ENCODE results near the gene ANTXR1.
"Not testable (repeated sequence)": the region's sequence is repeated elsewhere in the genome, so short reads cannot be mapped to it uniquely, and the experiment has no call there.

ANTXR1 gene

DNA sequence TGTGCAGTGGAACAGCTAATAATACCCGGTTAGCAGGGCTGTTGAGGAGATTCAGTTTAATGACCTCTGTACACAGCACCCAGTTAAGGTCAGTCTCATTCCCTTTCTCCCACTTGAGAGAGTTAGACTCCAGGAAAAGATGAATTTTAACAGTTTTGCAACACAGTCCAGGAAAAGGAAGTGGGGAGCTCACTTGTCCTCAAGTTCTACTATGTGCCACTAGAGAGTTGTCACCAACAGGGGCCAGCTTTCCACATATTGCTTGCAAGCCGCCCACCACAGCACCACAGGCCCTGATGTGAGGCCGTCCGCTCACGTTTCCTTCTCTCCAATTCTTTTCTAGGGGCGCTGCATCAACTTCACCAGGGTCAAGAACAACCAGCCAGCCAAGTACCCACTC lies 231.9 kb downstream of the ANTXR1 start:
- no peak for DNase-seq

GRCh38 chr2:69247583-69247982 lies 234.6 kb downstream of the ANTXR1 start:
- DNase-seq = no peak

DNA sequence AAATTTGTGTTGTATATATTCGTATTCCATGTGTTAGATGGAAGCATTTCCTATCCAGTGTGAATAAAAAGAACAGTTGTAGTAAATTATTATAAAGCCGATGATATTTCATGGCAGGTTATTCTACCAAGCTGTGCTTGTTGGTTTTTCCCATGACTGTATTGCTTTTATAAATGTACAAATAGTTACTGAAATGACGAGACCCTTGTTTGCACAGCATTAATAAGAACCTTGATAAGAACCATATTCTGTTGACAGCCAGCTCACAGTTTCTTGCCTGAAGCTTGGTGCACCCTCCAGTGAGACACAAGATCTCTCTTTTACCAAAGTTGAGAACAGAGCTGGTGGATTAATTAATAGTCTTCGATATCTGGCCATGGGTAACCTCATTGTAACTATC lies 235.3 kb downstream of the ANTXR1 start:
- no peak for DNase-seq

- no peak for DNase-seq
Observed at GRCh38 chr2:69250981-69251380, 238.0 kb downstream of the ANTXR1 start.

- no peak for DNase-seq
Observed at GRCh38 chr2:69251943-69252342, 239.0 kb downstream of the ANTXR1 start.

- no peak for DNase-seq
Observed at GRCh38 chr2:69253112-69253511, 240.1 kb downstream of the ANTXR1 start.

DNA sequence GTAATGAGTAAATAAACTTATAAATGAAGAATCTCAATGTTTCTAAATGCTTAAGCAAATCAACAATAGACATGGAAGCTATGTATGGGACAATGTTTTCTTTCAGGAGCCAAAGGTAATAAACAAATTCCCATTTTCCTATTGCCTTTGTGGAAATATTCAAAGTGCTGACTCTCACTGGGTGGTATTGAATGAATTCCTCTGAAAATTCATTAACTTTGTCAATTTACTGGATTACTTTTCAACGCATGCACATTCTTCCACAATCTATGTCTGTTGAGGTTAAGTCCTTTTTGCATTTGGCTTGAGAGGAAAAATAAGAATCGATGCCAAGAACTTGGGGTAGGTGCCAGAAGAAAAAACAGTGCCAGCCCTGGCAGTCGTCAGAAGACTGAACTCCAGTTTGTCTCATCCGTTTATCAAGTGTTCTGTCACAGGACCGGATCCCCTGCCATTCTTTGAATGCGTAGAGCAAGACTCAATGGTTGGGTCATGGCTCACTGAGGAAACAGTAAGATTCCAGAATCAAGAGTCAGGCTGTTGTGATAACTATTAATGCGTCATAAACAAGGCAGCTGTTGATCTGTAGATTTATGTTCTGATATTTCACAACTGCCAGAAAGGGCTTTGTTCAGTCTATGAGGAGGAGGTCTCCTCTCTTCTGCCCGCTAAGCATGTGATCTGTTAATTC lies 240.8 kb downstream of the ANTXR1 start:
- no peak for DNase-seq

DNA sequence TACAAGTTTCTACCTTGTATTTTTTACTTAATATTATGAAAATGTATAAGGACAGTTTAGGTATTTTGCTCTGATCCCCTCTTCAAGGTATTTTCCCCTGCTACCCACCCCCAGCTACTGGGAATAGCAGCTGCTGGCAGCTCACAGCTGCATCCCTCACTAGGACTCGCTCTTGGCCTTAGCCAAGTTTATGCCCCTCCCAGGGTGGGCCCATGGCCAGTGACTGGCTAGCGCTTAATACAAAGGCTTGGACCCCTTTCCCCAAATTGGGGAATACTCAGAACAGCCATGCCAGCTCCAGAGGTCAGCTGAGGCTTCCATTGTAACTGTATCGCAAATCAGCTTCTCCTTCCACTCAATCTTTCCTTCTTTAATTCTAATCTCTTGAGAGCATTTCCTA lies 242.8 kb downstream of the ANTXR1 start:
- DNase-seq = no peak

DNA sequence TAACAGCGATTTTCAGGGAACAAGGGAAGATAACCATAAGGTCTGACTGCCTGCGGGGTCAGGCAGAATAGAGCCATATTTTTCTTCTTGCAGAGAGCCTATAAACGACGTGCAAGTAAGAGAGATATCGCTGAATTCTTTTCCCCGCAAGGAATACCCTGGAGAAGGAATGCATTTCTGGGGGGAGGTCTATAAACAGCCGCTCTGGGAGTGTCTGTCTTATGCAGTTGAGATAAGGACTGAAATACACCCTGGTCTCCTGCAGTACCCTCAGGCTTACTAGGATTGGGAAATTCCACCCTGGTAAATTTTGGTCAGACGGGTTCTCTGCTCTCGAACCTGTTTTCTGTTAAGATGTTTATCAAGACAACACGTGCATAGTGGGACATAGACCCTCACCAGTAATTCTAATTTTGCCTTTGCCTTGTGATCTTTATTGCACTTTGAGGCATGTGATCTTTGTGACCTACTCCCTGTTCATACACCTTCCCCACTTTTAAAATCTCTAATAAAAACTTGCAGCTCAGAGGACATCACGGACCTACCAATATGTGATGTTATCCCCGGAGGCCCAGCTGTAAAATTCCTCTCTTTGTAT lies 247.1 kb downstream of the ANTXR1 start:
- not testable (repeated sequence) for DNase-seq

GRCh38 chr2:69260666-69261065 lies 247.7 kb downstream of the ANTXR1 start:
- no peak for DNase-seq

GRCh38 chr2:69269330-69269729 lies 256.4 kb downstream of the ANTXR1 start:
- no peak for DNase-seq

- no peak for DNase-seq
Observed at GRCh38 chr2:69271831-69272257, 258.9 kb downstream of the ANTXR1 start.

- DNase-seq = no peak
Observed at GRCh38 chr2:69272803-69273471, 260.0 kb downstream of the ANTXR1 start.

DNA sequence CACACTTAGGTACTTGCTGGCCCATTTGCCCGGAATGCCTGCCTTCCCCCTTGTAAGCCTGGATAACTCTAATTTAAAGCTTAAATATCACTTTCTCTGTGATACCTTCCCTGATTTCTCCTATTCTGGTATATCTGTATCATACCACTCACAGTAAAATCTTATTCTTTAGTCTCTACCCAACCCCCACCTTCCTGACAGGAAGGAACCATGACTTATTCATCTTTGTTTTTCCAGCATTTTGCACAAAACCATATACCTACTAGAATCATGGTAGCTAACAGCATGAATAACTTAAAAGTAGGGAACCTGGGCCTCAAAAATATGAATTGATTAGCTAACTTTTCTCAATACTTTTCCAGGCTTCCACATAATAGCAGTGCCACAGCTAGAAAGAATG lies 262.5 kb downstream of the ANTXR1 start:
- no peak for DNase-seq

DNA sequence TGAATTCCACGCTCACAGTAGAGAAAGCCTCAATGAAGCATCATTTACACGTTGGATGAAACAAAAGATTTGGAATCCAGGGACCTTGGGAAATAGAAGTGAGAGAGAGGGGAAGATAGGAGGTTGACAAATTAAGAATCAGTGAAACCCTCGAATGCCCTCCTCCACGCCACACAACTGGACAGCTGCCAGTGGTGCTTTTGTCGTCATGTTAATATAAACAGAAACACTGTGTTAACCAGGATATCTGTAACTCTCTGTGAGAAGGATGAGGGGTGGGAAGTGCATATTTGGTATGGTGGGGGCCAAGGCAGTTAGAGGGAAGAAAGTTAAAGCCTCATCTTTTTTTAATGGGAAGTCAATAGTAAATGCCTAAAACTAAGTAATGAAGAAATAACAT lies 265.4 kb downstream of the ANTXR1 start:
- no peak for DNase-seq

GRCh38 chr2:69279211-69279610 lies 266.2 kb downstream of the ANTXR1 start:
- DNase-seq = no peak

- DNase-seq = no peak
Observed at GRCh38 chr2:69279931-69280681, 267.1 kb downstream of the ANTXR1 start.

DNA sequence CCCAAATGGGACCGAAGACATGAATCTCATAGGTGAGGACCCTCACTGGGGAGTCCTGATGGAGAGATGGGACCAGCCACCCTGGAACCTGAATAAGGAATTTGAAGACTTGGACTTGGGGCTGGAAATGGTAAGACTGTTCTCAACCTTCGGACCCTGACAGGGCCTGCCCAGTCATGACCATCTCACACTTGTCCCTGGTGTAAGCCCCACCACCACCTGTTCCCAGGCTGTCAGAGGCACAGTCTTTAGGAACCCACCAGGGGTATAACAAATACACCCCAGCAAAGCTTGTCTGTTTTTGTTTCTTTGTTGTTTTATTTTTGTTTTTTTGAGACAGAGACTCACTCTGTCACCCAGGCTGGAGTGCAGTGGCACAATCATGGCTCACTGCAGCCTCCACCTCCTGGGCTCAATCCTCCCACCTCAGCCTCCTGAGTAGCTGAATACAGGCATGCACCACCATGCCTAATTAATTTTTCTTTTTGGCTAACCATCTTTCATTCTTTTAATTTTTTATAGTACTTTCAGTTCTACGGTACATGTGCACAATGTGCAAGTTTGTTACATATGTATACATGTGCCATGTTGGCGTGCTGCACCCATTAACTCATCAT lies 267.9 kb downstream of the ANTXR1 start:
- no peak for DNase-seq

- no peak for DNase-seq
Observed at GRCh38 chr2:69285379-69285894, 272.5 kb downstream of the ANTXR1 start.

DNA sequence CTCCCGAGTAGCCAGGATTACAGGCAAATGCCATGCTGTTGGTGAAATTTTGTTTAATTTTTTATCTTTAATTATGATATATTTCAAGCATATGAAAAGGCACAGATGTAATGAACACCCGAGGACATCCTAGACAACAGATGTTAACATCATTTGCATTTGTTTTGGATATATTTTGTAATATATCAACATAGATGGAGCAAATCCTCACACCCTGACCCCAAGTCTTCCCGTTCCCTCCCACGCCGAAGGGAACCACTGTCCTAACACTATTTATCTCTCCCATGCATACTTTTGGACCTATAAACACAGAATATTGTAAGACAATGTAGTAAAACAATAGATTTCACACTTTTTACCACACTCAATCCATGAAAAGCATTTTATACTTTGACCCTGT lies 274.6 kb downstream of the ANTXR1 start:
- DNase-seq = no peak

GRCh38 chr2:69288429-69288828 lies 275.4 kb downstream of the ANTXR1 start:
- no peak for DNase-seq

DNA sequence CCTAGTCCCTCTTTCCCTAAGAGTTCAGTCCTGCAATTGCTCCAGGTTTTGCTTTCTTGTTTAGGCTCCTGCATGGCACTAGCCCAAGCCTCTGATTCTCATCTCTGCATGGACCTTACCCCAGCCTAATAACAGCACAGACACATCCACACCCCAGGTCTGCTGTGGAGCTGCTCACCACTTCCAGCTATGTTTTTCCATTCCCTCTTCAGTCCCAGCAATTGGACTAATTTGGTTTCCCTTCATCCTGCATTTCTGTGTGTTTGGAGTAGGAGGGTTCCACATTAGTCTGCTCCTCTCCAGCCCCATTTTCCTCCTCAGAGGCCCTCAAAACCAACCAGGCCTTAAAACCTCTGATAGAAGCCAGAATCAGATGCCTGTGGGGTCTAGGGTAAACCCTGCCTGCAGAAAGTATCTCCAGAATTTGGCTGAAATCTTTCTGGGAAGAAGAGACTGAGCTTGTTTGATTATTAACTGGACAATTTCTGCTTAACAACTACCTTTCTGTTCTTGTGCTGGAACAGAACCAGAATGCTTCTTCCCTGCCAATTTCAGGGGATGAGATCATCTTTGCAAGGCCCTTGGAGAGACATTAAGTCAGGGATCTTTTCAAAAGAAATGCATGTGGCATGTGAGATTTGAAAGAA lies 278.1 kb downstream of the ANTXR1 start:
- no peak for DNase-seq

All from activated CD4-positive, CD25-positive, alpha-beta regulatory T cell treated with anti-CD3 and anti-CD28 coated beads, Interleukin-2, amount 50 U/mL, for 72 hours (primary cell).